Heart right ventricle (tissue), 16 donors: Measurements from ENCODE around the gene IL1RAPL2. TPM values are rescaled to one million over a fixed set of nuclear protein-coding genes. Genes with fewer than 3 reads are reported as not detected.
"Not testable (repeated sequence)": the region's sequence is repeated elsewhere in the genome, so short reads cannot be mapped to it uniquely, and the experiment has no call there.

Source experiments
- ATAC-seq, 8 donors: fragments of 200-7000 bp; cut with Tn5 transposase; one replicate each; pipeline ENCODE4 v1.9.1; 2020; ENCODE audit warnings: mild to moderate bottlenecking in 8 of 8, moderate library complexity in 8 of 8, moderate number of reproducible peaks in 1 of 8
- DNase-seq, 2 donors: peaks; one replicate each; pipeline ENCODE4 v3.0.0-alpha.2; 2020
- H3K27ac ChIP-seq, 10 donors: fragments of 200-600 bp; sonication (generic) in 2 of 10; one replicate each; pipeline versions ENCODE4 v1.5.0 to v1.8.0; 2020 to 2022; ENCODE audit warnings: mild to moderate bottlenecking in 3 of 10
- H3K27me3 ChIP-seq, 7 donors: fragments of 200-600 bp; one replicate each; pipeline ENCODE4 v1.8.0; 2021 to 2022; ENCODE audit warnings: mild to moderate bottlenecking in 2 of 7
- H3K36me3 ChIP-seq, 9 donors: fragments of 200-600 bp; sonication (generic) in 1 of 9; one replicate each; pipeline versions ENCODE4 v1.5.0 to v1.8.0; 2020 to 2022; ENCODE audit warnings: mild to moderate bottlenecking in 2 of 9
- H3K4me1 ChIP-seq, 9 donors: fragments of 200-600 bp; sonication (generic) in 1 of 9; one replicate each; pipeline versions ENCODE4 v1.5.0 to v1.8.0; 2020 to 2022; ENCODE audit warnings: mild to moderate bottlenecking in 4 of 9
- H3K4me3 ChIP-seq, 10 donors: fragments of 200-600 bp; sonication (generic) in 2 of 10; one replicate each; pipeline versions ENCODE4 v1.5.0 to v1.8.0; 2020 to 2022; ENCODE audit warnings: mild to moderate bottlenecking in 7 of 10, moderate library complexity in 2 of 10
- H3K9me3 ChIP-seq, 11 donors: fragments of 200-600 bp in 10 of 11; sonication (generic) in 2 of 11; one replicate each; pipeline versions ENCODE4 v1.5.0 to v1.8.0; 2013 to 2022; ENCODE audit warnings: mild to moderate bottlenecking in 2 of 11, control low read depth in 1 of 11, moderate library complexity in 1 of 11
- CTCF ChIP-seq, 9 donors: fragments of 200-600 bp; sonication (generic) in 2 of 9; IDR thresholded peaks; one replicate each; pipeline versions ENCODE4 v1.5.0 to v1.8.0; 2021 to 2022; ENCODE audit warnings: antibody characterized with exemption in 9 of 9, mild to moderate bottlenecking in 5 of 9, moderate library complexity in 1 of 9
- WGBS, 2 donors: extraction: QIAGEN DNeasy Blood & Tissue Kit; methylation state at CpG; one replicate each; pipeline ENCODE4 v1.1.7; 2013; ENCODE audit warnings: inconsistent platforms in 1 of 2; 5-methylcytosine and 5-hydroxymethylcytosine counted together
- intact Hi-C, 10 donors: fragments of 100-400 bp; cut with DNase I; formaldehyde crosslinking; loops; one replicate each; pipeline versions ENCODE4 v1.11.1 to v1.14.2; 2022
- polyA plus RNA-seq, 2 donors: library from polyadenylated mRNA; stranded (reverse); fragments of 200-250 nt; gene quantifications; one replicate each; pipeline ENCODE4 v1.2.3, GENCODE V29; 2013
- total RNA-seq, 10 donors: library from RNA; stranded (reverse); fragmentation: NEBNext Ultra II Directional in 3 of 10; extraction: Animal tissue kit (Norgen Biotek cat#: 25700) in 3 of 10; gene quantifications; one replicate each; pipeline versions ENCODE4 v1.2.1 to v1.2.4, GENCODE V29; 2021 to 2023
- donor health status: Arrhythmogenic right ventricular cardiomyopathy.
- donor health status: ischemic (EF 13 %, LVEDD 7.1; RV severe dilation, severe dysfunction).
- donor health status: healthy with polysubstance abuse.
- donor health status: DM: no; HTN: yes; CAD: no.
- donor health status: DM: no; HTN: no; CAD: no.
- donor health status: ischemic (EF 25% LVEDD 6.9; RV normal size, moderate dysfunction).
- donor health status: ischemic (EF 25% LVEDD 5.7; RV mildly dilated, moderate dysfunction).
- donor health status: healthy.
- donor health status: DM: yes; HTN: yes; CAD: no.
- donor health status: Ischemic cardiomyopathy.
- donor health status: ischemic (EF 35%, LVEDD 5.7; RV mildly dilated, moderate dysfunction).
- donor health status: nonischemic (EF 11% LVEDD 7.7; RV severe dilation, severe dysfunction).
- donor health status: DM: yes; HTN: yes; CAD: no.
- donor health status: PGD.
- donor health status: ischemic (EF 29% LVEDD 5.4; RV normal size, mild dysfunction).
- donor health status: nonischemic (EF 23%, LVEDD 6.1; RV moderate dilation, normal function).

The IL1RAPL2 gene
- total and polyA plus RNA-seq, 12 donors, result 0.01 TPM; not detected in 11

DNA sequence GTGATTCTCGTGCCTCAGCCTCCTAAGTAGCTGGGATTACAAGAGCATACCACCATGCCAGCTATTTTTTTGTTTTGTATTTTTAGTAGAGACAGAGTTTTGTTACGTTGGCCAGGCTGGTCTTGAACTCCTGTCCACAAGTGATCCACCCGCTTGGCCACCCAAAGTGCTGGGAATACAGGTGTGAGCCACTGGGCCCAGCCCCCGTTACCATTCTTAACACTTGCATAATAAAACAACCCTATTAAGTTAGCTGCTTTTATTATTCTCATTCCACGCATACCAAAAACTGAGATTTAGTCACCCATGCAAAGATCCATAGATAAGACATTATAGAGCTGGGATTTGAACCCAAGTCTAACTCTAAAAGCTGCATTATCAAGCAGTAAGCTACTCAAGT, 660.5 kb downstream of the IL1RAPL2 start:
- Histone ChIP-seq H3K4me1 (no peaks in the 10 kb centered on the region), H3K27me3 (peaks cover 0 to 21% (median 0%) of the 10 kb centered on the region in 7 donors), H3K9me3 (no peaks in the 10 kb centered on the region), H3K36me3 (no peaks in the 10 kb centered on the region), H3K27ac (no peak overlapping the region), H3K4me3 (no peak overlapping the region)
- DNase-seq, result no peak
- intact Hi-C loops, result no loop called here
- 84 to 88% methylated on average over 5 of the region's 5 CpGs for WGBS, 2 donors
- no peak for TF ChIP-seq CTCF (IDR thresholded peaks at IDR 0.05)
- no peak for ATAC-seq

DNA sequence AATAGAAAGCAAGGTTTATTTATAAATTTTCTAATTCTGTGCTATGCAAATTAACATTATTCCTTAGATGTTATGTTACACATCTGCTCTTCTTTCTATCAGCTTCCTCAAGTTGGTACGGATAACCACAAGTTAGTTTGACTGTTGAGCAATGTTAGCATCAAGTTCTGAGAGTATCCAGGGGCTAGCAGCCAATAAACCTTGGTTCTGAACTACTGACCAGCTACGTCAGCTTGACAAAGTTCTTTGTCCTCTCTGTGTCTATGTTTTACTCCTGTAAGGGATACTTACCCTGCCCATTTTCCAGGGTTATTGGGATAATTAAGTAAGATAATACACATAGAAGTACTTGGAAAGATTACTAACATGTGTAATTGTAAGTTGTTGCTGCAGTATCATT, 662.6 kb downstream of the IL1RAPL2 start:
- Histone ChIP-seq H3K27me3 (peaks cover 0 to 21% (median 0%) of the 10 kb centered on the region in 7 donors), H3K36me3 (no peaks in the 10 kb centered on the region), H3K4me3 (no peak overlapping the region), H3K27ac (no peak overlapping the region), H3K9me3 (no peaks in the 10 kb centered on the region), H3K4me1 (no peaks in the 10 kb centered on the region)
- no peak for TF ChIP-seq CTCF (IDR thresholded peaks at IDR 0.05)
- intact Hi-C loops, result no loop called here
- ATAC-seq (no peak), DNase-seq (no peak)
- 69 to 71% methylated on average over 2 of the region's 2 CpGs for WGBS, 2 donors

- intact Hi-C loops, result no loop called here
Observed at GRCh38 chrX:105229146-105229545, 663.1 kb downstream of the IL1RAPL2 start.

DNA sequence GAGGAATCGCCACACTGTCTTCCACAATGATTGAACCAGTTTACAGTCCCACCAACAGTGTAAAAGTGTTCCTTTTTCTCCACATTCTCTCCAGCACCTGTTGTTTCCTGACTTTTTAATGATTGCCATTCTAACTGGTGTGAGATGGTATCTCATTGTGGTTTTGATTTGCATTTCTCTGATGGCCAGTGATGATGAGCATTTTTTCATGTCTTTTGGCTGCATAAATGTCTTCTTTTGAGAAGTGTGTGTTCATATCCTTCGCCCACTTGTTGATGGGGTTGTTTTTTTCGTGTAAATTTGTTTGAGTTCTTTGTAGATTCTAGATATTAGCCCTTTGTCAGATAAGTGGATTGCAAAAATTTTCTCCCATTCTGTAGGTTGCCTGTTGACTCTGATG, 671.4 kb downstream of the IL1RAPL2 start:
- DNase-seq, intact Hi-C loops, H3K27me3 ChIP-seq, H3K4me1 ChIP-seq, H3K9me3 ChIP-seq, ATAC-seq, H3K27ac ChIP-seq, H3K36me3 ChIP-seq, H3K4me3 ChIP-seq: not testable (repeated sequence)
- WGBS, 2 donors, result 75 to 87% methylated on average over 3 of the region's 3 CpGs

More at GRCh38 chrX:105229146-105229545, 663.1 kb downstream of the IL1RAPL2 start:
- 68 to 74% methylated on average over 3 of the region's 3 CpGs for WGBS, 2 donors
- Histone ChIP-seq H3K36me3 (no peaks in the 10 kb centered on the region), H3K9me3 (no peaks in the 10 kb centered on the region), H3K27ac (no peak overlapping the region), H3K4me1 (no peaks in the 10 kb centered on the region), H3K27me3 (peaks cover 0 to 15% (median 0%) of the 10 kb centered on the region in 7 donors), H3K4me3 (no peak overlapping the region)
- DNase-seq (no peak), ATAC-seq (no peak)
- TF ChIP-seq CTCF (IDR thresholded peaks at IDR 0.05), result no peak

GRCh38 chrX:105241056-105241455, 675.1 kb downstream of the IL1RAPL2 start:
- H3K9me3 ChIP-seq, result no peaks in the 10 kb centered on the region
- TF ChIP-seq CTCF (IDR thresholded peaks at IDR 0.05), result no peak
- intact Hi-C loops, result no loop called here
- DNase-seq (no peak), ATAC-seq (no peak)
- H3K4me3 ChIP-seq, result no peak overlapping the region
- WGBS, 2 donors, result 77 to 90% methylated on average over 2 of the region's 2 CpGs
- H3K36me3 ChIP-seq, result no peaks in the 10 kb centered on the region
- H3K27ac ChIP-seq, result no peak overlapping the region
- H3K4me1 ChIP-seq, result no peaks in the 10 kb centered on the region
- H3K27me3 ChIP-seq, result peaks cover 0 to 4% (median 0%) of the 10 kb centered on the region in 7 donors
